ENCODE results near the gene CTSL. TPM values are rescaled to one million over a fixed set of nuclear protein-coding genes. Genes with fewer than 3 reads are reported as not detected.

CTSL gene
- total and polyA plus RNA-seq, 4 donors = 109 to 1,526 (median 213) TPM

- DNase-seq = no peak
- Histone ChIP-seq H3K4me3 (no peak overlapping the region), H3K9me3 (ENCODE audit: control insufficient read depth in 4 of 4, insufficient read depth in 3 of 4, low read length in 3 of 4) (peaks cover 0 to 4% (median 0%) of the 10 kb centered on the region in 4 donors), H3K27ac (ENCODE audit: low read depth in 1 of 2, low read length in 1 of 2) (no peak overlapping the region), H3K36me3 (ENCODE audit: control insufficient read depth in 4 of 4, insufficient read depth in 4 of 4, low read length in 4 of 4) (peaks cover 0 to 62% (median 36%) of the 10 kb centered on the region in 4 donors), H3K27me3 (ENCODE audit: control insufficient read depth in 3 of 3, insufficient read depth in 3 of 3, low read length in 2 of 3) (no peaks in the 10 kb centered on the region), H3K4me1 (ENCODE audit: control insufficient read depth in 5 of 5, insufficient read depth in 5 of 5, low read length in 5 of 5) (peaks cover 0 to 3% (median 0%) of the 10 kb centered on the region in 5 donors), H3K9ac (ENCODE audit: insufficient read depth in 1 of 2, low read length in 2 of 2) (no peak overlapping the region)
- ATAC-seq (ENCODE audit: insufficient read depth, low FRiP score) = peak; percentile 8
- TF ChIP-seq, protein P1, sequence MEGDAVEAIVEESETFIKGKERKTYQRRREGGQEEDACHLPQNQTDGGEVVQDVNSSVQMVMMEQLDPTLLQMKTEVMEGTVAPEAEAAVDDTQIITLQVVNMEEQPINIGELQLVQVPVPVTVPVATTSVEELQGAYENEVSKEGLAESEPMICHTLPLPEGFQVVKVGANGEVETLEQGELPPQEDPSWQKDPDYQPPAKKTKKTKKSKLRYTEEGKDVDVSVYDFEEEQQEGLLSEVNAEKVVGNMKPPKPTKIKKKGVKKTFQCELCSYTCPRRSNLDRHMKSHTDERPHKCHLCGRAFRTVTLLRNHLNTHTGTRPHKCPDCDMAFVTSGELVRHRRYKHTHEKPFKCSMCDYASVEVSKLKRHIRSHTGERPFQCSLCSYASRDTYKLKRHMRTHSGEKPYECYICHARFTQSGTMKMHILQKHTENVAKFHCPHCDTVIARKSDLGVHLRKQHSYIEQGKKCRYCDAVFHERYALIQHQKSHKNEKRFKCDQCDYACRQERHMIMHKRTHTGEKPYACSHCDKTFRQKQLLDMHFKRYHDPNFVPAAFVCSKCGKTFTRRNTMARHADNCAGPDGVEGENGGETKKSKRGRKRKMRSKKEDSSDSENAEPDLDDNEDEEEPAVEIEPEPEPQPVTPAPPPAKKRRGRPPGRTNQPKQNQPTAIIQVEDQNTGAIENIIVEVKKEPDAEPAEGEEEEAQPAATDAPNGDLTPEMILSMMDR (IDR thresholded peaks at IDR 0.05; ENCODE audit: control extremely low read depth, extremely low read depth) = no peak
- WGBS, 2 donors = 82 to 100% methylated on average over 7 of the region's 7 CpGs
These were observed 22.2 kb upstream of the CTSL start for GRCh38 chr9:87703636-87704276.

DNA sequence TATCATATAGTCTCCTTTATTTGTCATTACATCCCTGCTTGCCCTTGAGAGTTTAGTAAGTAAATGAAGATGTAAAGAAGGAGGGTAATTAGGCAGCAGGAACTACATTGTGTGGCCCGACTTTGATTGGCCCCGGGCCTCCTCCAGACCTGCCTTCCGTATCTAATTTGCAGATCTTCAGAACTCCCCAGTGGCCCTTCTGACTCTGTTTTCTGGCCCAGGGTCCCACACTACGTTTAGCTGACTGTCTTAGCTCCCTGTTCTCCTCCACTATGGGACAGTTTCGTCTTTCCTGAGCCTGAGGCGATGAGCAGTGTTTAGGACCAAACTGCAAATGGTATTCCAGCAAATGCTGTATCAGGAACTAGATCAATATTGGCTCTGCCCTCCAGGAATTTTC lies 21.6 kb upstream of the CTSL start:
- no peak for ATAC-seq (ENCODE audit: insufficient read depth, low FRiP score)

GRCh38 chr9:87706066-87706739 lies 19.7 kb upstream of the CTSL start:
- TF ChIP-seq, protein P1 (IDR thresholded peaks at IDR 0.05; ENCODE audit: control extremely low read depth, extremely low read depth) = no peak
- Histone ChIP-seq H3K9ac (ENCODE audit: insufficient read depth in 1 of 2, low read length in 2 of 2) (no peak overlapping the region), H3K27ac (ENCODE audit: low read depth in 1 of 2, low read length in 1 of 2) (no peak overlapping the region), H3K4me1 (ENCODE audit: control insufficient read depth in 5 of 5, insufficient read depth in 5 of 5, low read length in 5 of 5) (peaks cover 0 to 3% (median 0%) of the 10 kb centered on the region in 5 donors), H3K27me3 (ENCODE audit: control insufficient read depth in 3 of 3, insufficient read depth in 3 of 3, low read length in 2 of 3) (no peaks in the 10 kb centered on the region), H3K36me3 (ENCODE audit: control insufficient read depth in 4 of 4, insufficient read depth in 4 of 4, low read length in 4 of 4) (peaks cover 0 to 53% (median 37%) of the 10 kb centered on the region in 4 donors), H3K4me3 (no peak overlapping the region), H3K9me3 (ENCODE audit: control insufficient read depth in 4 of 4, insufficient read depth in 3 of 4, low read length in 3 of 4) (peaks cover 0 to 4% (median 0%) of the 10 kb centered on the region in 4 donors)
- ATAC-seq (ENCODE audit: insufficient read depth, low FRiP score) (no peak), DNase-seq (no peak)
- WGBS, 2 donors = 95 to 96% methylated on average over 39 of the region's 39 CpGs

More for the DNA sequence above, 21.6 kb upstream of the CTSL start:
- DNase-seq = no peak
- peaks cover 0 to 64% (median 39%) of the 10 kb centered on the region in 4 donors for H3K36me3 ChIP-seq (ENCODE audit: control insufficient read depth in 4 of 4, insufficient read depth in 4 of 4, low read length in 4 of 4)
- 87 to 90% methylated on average over 6 of the region's 6 CpGs for WGBS, 2 donors
- H3K9ac ChIP-seq (ENCODE audit: insufficient read depth in 1 of 2, low read length in 2 of 2) = no peak overlapping the region
- peaks cover 0 to 3% (median 0%) of the 10 kb centered on the region in 5 donors for H3K4me1 ChIP-seq (ENCODE audit: control insufficient read depth in 5 of 5, insufficient read depth in 5 of 5, low read length in 5 of 5)
- H3K9me3 ChIP-seq (ENCODE audit: control insufficient read depth in 4 of 4, insufficient read depth in 3 of 4, low read length in 3 of 4) = peaks cover 0 to 4% (median 0%) of the 10 kb centered on the region in 4 donors
- no peaks in the 10 kb centered on the region for H3K27me3 ChIP-seq (ENCODE audit: control insufficient read depth in 3 of 3, insufficient read depth in 3 of 3, low read length in 2 of 3)
- no peak overlapping the region for H3K27ac ChIP-seq (ENCODE audit: low read depth in 1 of 2, low read length in 1 of 2)
- TF ChIP-seq, protein P1 (IDR thresholded peaks at IDR 0.05; ENCODE audit: control extremely low read depth, extremely low read depth) = no peak
- no peak overlapping the region for H3K4me3 ChIP-seq

Measured in lung (tissue), 12 donors.